Tibial nerve (tissue), 4 donors: ENCODE results near the gene RHOT1. TPM values are rescaled to one million over a fixed set of nuclear protein-coding genes. Genes with fewer than 3 reads are reported as not detected.

ENCODE experiments used
- DNase-seq, 2 donors: peaks; one replicate each; pipeline ENCODE4 v3.0.0-alpha.2; 2019; ENCODE audit warnings: low spot score in 2 of 2
- H3K27ac ChIP-seq, 4 donors: fragments of 200-600 bp; sonication (generic) in 3 of 4; one replicate each; pipeline ENCODE4 v1.5.1; 2017 to 2019; ENCODE audit warnings: mild to moderate bottlenecking in 1 of 4
- H3K27me3 ChIP-seq, 2 donors: fragments of 200-600 bp; sonication (generic) in 1 of 2; one replicate each; pipeline versions ENCODE4 v1.5.1 to v1.6.0; 2017 to 2019
- H3K36me3 ChIP-seq, 3 donors: fragments of 200-600 bp; sonication (generic); one replicate each; pipeline ENCODE4 v1.5.1; 2018 to 2019
- H3K4me1 ChIP-seq, 4 donors: fragments of 200-600 bp; sonication (generic) in 3 of 4; one replicate each; pipeline ENCODE4 v1.5.1; 2017 to 2019
- H3K4me3 ChIP-seq, 4 donors: fragments of 200-600 bp; sonication (generic) in 3 of 4; one replicate each; pipeline ENCODE4 v1.5.1; 2017 to 2019; ENCODE audit warnings: mild to moderate bottlenecking in 1 of 4, moderate library complexity in 1 of 4
- H3K9me3 ChIP-seq, 4 donors: fragments of 200-600 bp; sonication (generic) in 3 of 4; one replicate each; pipeline ENCODE4 v1.5.1; 2017 to 2019
- CTCF ChIP-seq, 5 experiments: fragments of 200-600 bp in 3 of 5; fragments of 450-650 bp in 2 of 5; sonication (generic) in 3 of 5; IDR thresholded peaks; one replicate each; pipeline ENCODE4 v1.5.1; 2016 to 2019; ENCODE audit warnings: antibody characterized with exemption in 5 of 5, mild to moderate bottlenecking in 3 of 5, moderate library complexity in 2 of 5
- EP300 ChIP-seq, 2 donors: sonication (generic); formaldehyde crosslinking; IDR thresholded peaks; one replicate each; pipeline ENCODE4 v1.6.1; 2017; ENCODE audit warnings: antibody characterized with exemption in 2 of 2, mild to moderate bottlenecking in 1 of 2
- POLR2A ChIP-seq, 2 donors: fragments of 450-650 bp; IDR thresholded peaks; one replicate each; pipeline ENCODE4 v1.6.1; 2017; ENCODE audit warnings: antibody characterized with exemption in 2 of 2, mild to moderate bottlenecking in 2 of 2, moderate library complexity in 2 of 2
- WGBS, 2 donors: methylation state at CpG; one replicate each; pipeline ENCODE4 v1.1.5; 2018; 5-methylcytosine and 5-hydroxymethylcytosine counted together
- total RNA-seq, 4 donors: library from RNA; depleted of rRNA; stranded (reverse); fragments of >200 nt; gene quantifications; one replicate each; pipeline ENCODE4 v1.1.0, GENCODE V29; 2016

Gene RHOT1
- total RNA-seq, 4 donors from 2014 or later = 40.2 to 78.0 (median 54.8) TPM

DNA sequence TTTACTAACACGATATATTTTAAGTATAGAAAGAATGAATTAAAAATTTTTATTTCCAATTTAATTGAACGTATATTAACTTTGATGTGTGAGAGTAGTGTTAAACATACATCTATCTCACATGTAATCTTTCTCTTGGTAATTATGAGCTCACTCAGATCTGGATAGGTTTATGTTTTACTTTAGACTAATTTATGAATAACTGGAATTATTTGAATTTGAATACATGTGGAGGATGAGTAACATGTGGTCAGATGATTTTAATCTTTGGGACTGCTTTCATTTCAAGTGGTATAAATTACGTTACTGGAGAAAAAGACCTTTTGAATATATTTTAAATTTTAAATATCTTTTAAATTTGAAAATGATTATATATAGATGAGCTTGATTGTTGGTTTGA is 73.4 kb downstream of the RHOT1 start:
- Histone ChIP-seq H3K36me3 (peaks cover 0 to 35% (median 0%) of the 10 kb centered on the region in 3 donors), H3K4me3 (no peak overlapping the region), H3K4me1 (no peaks in the 10 kb centered on the region), H3K27me3 (no peaks in the 10 kb centered on the region), H3K27ac (no peak overlapping the region), H3K9me3 (no peaks in the 10 kb centered on the region)
- DNase-seq = no peak
- no peak for TF ChIP-seq EP300 (IDR thresholded peaks at IDR 0.05)
- no peak for TF ChIP-seq POLR2A (IDR thresholded peaks at IDR 0.05)
- TF ChIP-seq CTCF (IDR thresholded peaks at IDR 0.05) = no peak
- WGBS, 2 donors = 90 to 91% methylated on average over 3 of the region's 3 CpGs

DNA sequence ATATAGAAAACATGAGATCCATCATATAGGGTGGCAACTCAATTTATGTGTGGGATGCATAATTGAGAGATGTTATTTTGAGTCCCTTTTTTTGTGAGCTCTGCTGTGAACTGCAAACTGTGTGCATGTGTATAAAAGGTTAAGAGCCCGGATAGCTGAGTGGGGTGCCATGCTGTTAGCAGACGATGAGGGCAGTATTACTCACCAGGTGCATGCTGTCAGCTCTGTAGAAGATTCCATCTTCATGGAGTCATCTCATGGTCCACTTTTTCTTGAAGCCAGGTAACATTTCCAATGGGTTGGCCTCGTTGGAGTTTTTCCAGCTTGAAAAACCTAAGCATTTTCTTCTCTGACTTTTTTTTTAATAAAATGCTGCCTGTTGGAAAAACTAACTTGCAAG is 80.3 kb downstream of the RHOT1 start:
- 61 to 77% methylated on average over 3 of the region's 3 CpGs for WGBS, 2 donors
- peaks cover 0 to 41% (median 0%) of the 10 kb centered on the region in 3 donors for H3K36me3 ChIP-seq
- no peaks in the 10 kb centered on the region for H3K27me3 ChIP-seq
- H3K27ac ChIP-seq = no peak overlapping the region
- no peaks in the 10 kb centered on the region for H3K4me1 ChIP-seq
- H3K9me3 ChIP-seq = no peaks in the 10 kb centered on the region
- H3K4me3 ChIP-seq = no peak overlapping the region
- no peak for DNase-seq
- TF ChIP-seq CTCF (IDR thresholded peaks at IDR 0.05) (no peak), EP300 (IDR thresholded peaks at IDR 0.05) (no peak), POLR2A (IDR thresholded peaks at IDR 0.05) (no peak)

DNA sequence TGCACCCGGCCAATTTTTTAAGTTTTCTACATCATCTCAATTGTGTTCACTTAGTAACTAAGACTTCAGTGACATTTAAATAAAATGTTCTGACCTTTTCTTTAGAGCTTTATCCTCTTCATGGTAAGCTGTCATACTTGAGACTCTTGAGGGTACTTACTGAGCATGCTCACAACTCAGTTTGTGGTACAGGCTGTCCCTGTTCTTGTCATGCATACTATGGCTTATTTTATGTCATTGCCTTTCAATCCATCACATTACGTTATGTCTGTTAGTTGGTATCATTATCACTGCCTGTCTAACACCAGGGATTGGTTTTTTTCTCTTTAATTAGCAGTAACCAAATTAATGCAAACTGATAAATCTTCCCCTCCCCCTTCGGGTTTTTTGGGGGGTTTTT is 81.4 kb downstream of the RHOT1 start:
- H3K27ac ChIP-seq = no peak overlapping the region
- WGBS, 2 donors = 86 to 87% methylated on average over 3 of the region's 3 CpGs
- no peaks in the 10 kb centered on the region for H3K9me3 ChIP-seq
- H3K4me1 ChIP-seq = no peaks in the 10 kb centered on the region
- TF ChIP-seq EP300 (IDR thresholded peaks at IDR 0.05) = no peak
- TF ChIP-seq CTCF (IDR thresholded peaks at IDR 0.05) = no peak
- TF ChIP-seq POLR2A (IDR thresholded peaks at IDR 0.05) = no peak
- no peak overlapping the region for H3K4me3 ChIP-seq
- peaks cover 0 to 35% (median 0%) of the 10 kb centered on the region in 3 donors for H3K36me3 ChIP-seq
- DNase-seq = no peak
- no peaks in the 10 kb centered on the region for H3K27me3 ChIP-seq

DNA sequence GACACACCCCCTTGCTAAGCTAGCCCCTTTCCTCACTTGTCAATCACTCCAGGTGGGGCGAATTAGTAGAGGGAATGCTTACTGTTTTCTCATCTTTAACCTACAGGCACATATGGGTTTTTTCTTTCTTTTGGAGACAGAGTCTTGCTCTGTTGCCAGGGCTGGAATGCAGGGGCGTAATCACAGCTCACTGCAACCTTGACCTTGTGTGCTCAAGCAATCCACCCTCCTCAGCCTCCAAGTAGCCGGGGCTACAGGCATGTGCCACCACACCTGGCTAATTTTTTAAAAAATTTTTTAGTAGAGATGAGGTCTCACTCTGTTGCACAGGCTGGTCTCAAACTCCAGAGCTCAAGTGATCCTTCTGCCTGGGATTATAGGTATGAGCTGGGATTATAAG is 84.6 kb downstream of the RHOT1 start:
- no peak overlapping the region for H3K4me3 ChIP-seq
- DNase-seq = no peak
- no peak for TF ChIP-seq EP300 (IDR thresholded peaks at IDR 0.05)
- TF ChIP-seq CTCF (IDR thresholded peaks at IDR 0.05) = no peak
- no peak for TF ChIP-seq POLR2A (IDR thresholded peaks at IDR 0.05)
- WGBS, 2 donors = 81 to 85% methylated on average over 3 of the region's 3 CpGs
- H3K27me3 ChIP-seq = no peaks in the 10 kb centered on the region
- no peak overlapping the region for H3K27ac ChIP-seq
- no peaks in the 10 kb centered on the region for H3K4me1 ChIP-seq
- no peaks in the 10 kb centered on the region for H3K9me3 ChIP-seq
- peaks cover 0 to 35% (median 0%) of the 10 kb centered on the region in 3 donors for H3K36me3 ChIP-seq

DNA sequence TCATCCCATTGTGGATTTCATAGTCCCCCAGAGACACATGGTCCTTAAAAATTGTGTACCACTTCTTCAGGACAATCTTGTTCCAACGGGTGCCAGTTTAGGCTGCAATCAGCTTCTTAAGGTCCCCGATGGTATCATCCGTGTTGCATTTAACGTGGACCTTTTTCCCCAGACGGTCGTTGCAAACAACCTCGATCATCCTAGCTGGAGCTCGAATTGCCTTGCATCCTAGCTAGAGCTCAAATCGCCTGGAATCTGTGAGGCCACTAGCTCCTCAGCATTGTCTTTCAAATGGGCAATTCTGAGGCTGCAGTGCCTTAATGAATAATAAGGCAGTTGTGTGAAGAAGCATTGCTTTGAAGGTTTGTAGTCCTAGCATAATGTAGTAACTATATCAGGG is 85.6 kb downstream of the RHOT1 start:
- H3K36me3 ChIP-seq = peaks cover 0 to 35% (median 0%) of the 10 kb centered on the region in 3 donors
- DNase-seq = no peak
- 58 to 63% methylated on average over 9 of the region's 9 CpGs for WGBS, 2 donors
- no peak overlapping the region for H3K27ac ChIP-seq
- TF ChIP-seq POLR2A (IDR thresholded peaks at IDR 0.05) (no peak), EP300 (IDR thresholded peaks at IDR 0.05) (no peak), CTCF (IDR thresholded peaks at IDR 0.05) (no peak)
- no peak overlapping the region for H3K4me3 ChIP-seq
- H3K27me3 ChIP-seq = no peaks in the 10 kb centered on the region
- H3K9me3 ChIP-seq = no peaks in the 10 kb centered on the region
- no peaks in the 10 kb centered on the region for H3K4me1 ChIP-seq
